ENCODE measurements around the gene COL5A1.
A peak's percentile ranks its signal among the peaks of the same experiment; 100 is the strongest.

Gene COL5A1

DNA sequence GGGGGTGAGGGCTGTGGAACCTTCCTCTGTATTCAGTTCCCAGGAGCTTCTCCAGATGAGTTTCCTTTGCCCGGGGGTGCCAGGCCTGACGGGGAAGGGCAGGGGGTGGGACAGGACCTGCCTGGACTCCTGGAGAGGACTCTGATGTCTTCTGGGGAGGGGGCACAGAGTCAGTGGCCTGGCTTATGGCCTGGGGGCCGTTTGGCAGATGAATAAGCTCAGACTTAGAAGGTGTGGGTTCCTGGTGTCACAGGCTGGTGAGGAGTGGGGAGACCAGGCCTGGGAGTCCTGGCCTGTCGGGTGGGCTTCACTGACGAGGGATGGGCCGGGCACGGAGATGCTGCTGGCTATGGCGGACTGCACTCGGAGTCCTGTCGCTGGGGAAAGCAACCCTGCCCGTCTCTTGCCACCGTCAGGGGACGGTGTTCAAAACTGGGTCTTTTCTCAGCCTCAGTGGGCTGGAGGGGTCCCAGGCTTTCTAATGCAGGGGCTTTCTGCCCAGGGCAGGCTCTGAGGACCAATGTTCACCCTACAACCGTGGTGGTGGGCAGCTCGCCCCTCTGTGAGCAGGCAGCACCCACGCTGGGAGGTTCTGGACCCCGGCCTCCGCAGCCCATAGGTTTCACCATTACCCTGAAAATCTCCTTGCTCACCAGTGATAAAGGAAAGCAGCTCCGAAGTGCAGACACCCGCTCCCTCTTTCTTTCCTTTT lies 16.2 kb downstream of the COL5A1 start:
- TF ChIP-seq ZFX (IDR thresholded peaks at IDR 0.05), result no peak
- TF ChIP-seq, protein P1, sequence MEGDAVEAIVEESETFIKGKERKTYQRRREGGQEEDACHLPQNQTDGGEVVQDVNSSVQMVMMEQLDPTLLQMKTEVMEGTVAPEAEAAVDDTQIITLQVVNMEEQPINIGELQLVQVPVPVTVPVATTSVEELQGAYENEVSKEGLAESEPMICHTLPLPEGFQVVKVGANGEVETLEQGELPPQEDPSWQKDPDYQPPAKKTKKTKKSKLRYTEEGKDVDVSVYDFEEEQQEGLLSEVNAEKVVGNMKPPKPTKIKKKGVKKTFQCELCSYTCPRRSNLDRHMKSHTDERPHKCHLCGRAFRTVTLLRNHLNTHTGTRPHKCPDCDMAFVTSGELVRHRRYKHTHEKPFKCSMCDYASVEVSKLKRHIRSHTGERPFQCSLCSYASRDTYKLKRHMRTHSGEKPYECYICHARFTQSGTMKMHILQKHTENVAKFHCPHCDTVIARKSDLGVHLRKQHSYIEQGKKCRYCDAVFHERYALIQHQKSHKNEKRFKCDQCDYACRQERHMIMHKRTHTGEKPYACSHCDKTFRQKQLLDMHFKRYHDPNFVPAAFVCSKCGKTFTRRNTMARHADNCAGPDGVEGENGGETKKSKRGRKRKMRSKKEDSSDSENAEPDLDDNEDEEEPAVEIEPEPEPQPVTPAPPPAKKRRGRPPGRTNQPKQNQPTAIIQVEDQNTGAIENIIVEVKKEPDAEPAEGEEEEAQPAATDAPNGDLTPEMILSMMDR (conservative IDR thresholded peaks at IDR 0.05), result no peak
- H3K27ac ChIP-seq, result no peak overlapping the region

DNA sequence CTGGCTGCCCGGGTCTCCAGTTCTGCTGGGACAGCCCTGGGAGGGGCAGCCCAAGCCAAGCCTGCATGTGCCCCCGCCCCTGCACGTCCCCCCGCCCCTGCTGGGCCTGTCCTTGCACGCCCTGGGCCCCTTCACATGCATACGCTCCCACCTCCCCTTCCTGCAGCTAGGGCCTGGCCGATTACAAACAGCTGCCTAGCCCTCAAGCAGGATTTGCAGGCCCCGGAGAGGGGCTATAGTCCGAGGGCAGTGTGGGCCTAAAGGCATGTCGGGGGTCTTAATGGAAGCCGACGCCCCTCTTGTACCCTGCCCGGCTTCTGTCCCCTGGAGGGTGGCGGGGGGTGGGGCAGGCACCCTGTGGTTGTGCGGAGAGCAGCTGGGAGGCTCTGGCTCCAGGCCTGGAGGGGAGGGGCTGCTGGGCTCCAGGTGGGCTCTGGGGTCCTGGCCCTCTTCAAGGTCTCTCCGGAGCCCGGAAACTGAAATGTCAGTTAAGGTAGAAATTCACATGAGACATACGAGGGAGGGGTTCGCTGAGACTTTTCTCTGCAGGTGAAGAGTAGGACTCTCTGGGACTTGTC lies 16.9 kb downstream of the COL5A1 start:
- H3K27ac ChIP-seq, result no peak overlapping the region

DNA sequence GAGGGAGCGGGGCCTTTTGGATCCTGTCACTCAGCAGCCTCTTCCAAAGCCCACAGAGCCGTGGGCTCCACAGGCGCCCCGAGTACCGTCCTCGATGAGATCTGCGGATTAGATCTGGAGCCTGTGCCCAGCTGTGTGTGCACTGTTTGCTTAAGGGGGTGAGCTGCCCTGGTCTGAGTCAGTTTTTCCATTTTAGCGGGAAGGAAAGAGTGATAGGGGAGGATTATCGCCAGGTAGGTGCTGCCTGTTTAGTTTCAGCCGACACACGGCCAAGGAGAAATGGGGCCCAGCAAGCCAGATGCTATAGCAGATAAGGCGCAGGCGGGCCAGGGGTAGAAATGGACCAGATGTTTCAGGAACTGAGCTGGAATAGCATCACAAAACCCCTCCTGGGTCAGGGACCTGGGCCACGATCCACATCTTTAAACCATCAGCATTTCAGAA lies 18.1 kb downstream of the COL5A1 start:
- TF ChIP-seq ZFX (IDR thresholded peaks at IDR 0.05), result no peak
- TF ChIP-seq, protein P1 (conservative IDR thresholded peaks at IDR 0.05), result no peak
- H3K27ac ChIP-seq, result no peak overlapping the region

More for the DNA sequence above, 16.9 kb downstream of the COL5A1 start:
- no peak for TF ChIP-seq ZFX (IDR thresholded peaks at IDR 0.05)
- TF ChIP-seq, protein P1 (conservative IDR thresholded peaks at IDR 0.05), result no peak

DNA sequence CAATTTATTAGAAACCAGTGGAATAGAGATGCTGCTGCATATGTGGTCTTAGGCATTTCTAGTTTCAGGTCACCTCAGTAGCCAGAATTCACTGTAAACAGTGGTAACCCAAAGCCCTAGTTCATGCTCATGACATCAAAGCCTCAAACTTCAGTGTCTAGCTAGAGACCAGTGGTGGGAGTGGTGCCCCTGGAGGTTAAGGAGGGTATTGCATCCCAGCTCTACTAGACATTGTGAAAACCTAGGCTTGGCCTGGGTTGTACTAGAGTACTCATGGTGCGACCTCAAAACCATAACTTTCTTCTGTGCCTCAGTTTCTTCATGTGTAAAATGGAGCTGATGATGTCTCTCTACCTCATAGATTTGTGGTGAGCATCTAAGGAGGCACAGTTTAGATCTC lies 18.8 kb downstream of the COL5A1 start:
- TF ChIP-seq, protein P1 (conservative IDR thresholded peaks at IDR 0.05), result peak; percentile 72
- TF ChIP-seq ZFX (IDR thresholded peaks at IDR 0.05), result no peak
- no peak overlapping the region for H3K27ac ChIP-seq

DNA sequence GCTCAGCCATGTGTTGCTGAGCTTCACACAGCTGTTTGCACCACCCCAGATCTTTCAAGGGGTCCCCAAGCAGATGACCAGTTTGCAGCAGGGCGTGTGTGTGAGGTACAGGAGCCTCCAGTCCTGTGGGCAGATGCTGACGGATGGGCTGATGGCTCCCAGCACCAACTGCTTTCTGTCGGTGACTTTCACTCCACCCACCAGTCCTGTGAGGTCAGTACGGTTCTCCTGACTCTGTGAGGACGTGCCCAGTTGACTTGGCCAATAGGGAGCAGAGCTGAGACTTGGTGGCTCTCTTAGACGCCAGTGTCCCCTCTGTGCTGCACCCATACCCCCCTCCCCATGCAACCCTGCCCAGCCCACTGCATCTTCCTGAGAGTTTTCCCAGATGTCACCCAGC lies 19.7 kb downstream of the COL5A1 start:
- no peak overlapping the region for H3K27ac ChIP-seq
- no peak for TF ChIP-seq ZFX (IDR thresholded peaks at IDR 0.05)
- TF ChIP-seq, protein P1 (conservative IDR thresholded peaks at IDR 0.05), result no peak

DNA sequence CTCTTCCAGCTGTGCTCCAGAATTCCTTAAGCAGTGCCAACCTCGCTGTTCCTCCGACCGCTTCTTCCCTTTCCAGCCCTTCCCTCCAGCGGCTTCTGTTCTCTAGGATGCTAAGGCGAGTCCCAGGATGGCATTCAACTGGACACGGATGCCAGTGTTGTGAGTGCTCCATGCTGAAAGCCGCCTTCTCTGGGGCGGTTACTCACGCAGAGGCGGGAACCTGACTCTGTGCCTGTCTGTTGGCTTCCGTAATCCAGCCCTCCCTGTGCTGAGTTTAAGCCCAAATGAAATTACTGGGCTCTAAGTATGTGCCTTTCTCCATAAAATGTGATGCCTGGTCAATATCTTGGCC lies 20.2 kb downstream of the COL5A1 start:
- no peak overlapping the region for H3K27ac ChIP-seq
- no peak for TF ChIP-seq ZFX (IDR thresholded peaks at IDR 0.05)
- TF ChIP-seq, protein P1 (conservative IDR thresholded peaks at IDR 0.05), result no peak

DNA sequence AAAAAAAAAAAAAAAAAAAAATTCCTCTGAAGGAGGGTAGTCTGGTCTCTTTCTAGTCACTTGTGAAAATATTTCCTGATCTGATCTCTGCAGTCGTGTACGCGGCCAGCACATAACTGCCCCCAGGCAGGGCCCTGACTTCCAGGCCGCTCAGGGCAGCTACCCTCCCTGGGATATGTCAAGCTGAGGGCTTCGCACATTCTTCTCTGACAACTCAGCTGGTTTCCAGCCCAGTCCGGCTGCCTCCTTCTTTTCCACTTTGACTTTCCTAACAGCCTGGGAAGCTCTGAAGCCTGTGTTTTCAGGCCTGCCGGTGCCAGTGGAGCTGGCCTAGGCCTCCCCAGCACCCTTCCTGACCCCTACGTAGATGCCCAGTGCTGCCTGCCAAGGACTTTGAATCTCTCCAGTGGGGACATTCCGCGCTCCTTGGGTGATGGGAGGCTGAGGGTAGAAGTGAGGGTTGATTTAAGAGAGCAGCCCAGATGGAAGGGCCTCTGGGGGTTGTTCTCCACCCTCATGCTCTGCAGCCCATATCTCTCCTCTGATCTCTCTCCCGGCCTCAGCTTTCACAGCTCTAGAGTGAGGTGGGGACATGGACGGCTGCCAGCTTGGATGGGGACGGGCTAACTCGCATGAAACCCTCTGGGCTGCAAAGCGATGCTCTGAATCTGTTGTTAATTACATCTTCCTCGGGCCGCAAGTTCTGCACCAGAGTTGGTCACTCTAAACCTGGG lies 20.7 kb downstream of the COL5A1 start:
- H3K27ac ChIP-seq, result no peak overlapping the region
- no peak for TF ChIP-seq ZFX (IDR thresholded peaks at IDR 0.05)
- TF ChIP-seq, protein P1 (conservative IDR thresholded peaks at IDR 0.05), result no peak

All from C4-2B (cell line).